K562 (cell line): ENCODE data around the gene MYADML2. TPM values are rescaled to one million over a fixed set of nuclear protein-coding genes. Genes with fewer than 3 reads are reported as not detected.
A peak's percentile ranks its signal among the peaks of the same experiment; 100 is the strongest.

ENCODE experiments used
- ATAC-seq: fragments of 200-7000 bp; cut with Tn5 transposase; 3 replicates; pipeline ENCODE4 v1.9.1; 2020; ENCODE audit warnings: moderate library complexity
- BruUV-seq: library from RNA; stranded (reverse); fragments of 400-500 nt; replicated peaks from 2 replicates; lab custom pipeline; 2021; lab: Mats Ljungman, UMichigan
- CTCF ChIA-PET: fragments of 300-600 bp; formaldehyde crosslinking; extraction: SDS; loops from one replicate; lab custom pipeline; 2021; ENCODE audit warnings: low intra/inter-chr PET ratio; lab: Yijun Ruan, JAX
- POLR2A ChIA-PET: fragments of 300-600, 350-650 bp; sonication (Branson Sonifier 250); formaldehyde crosslinking; extraction: SDS; loops from one replicate; lab custom pipeline; 2021; ENCODE audit warnings: antibody characterized with exemption, inconsistent platforms; lab: Yijun Ruan, JAX
- DNase-seq, 4 experiments: peaks; one replicate each; pipeline versions ENCODE4 v3.0.0 to v3.0.0-alpha.2; 2011 to 2018; ENCODE audit warnings: low spot score in 3 of 4, mixed read lengths in 3 of 4; ENCODE audit errors: extremely low read depth in 1 of 4
- FAIRE-seq: peaks from 2 replicates; lab custom pipeline; 2011; peaks lifted over from hg19 to GRCh38; lab: Jason Lieb, UNC
- H2AFZ ChIP-seq: 2 replicates; pipeline ENCODE4 v1.6.0; 2011; ENCODE audit warnings: low read depth, low read length, control low read depth, inconsistent platforms
- H3K27ac ChIP-seq: fragments of 200-600 bp; 3 replicates; pipeline ENCODE4 v1.8.0; 2011; ENCODE audit warnings: low read depth, mild to moderate bottlenecking, control low read depth, inconsistent platforms, low read length, moderate library complexity, mixed read lengths; ENCODE audit errors: extremely low read depth
- H3K27me3 ChIP-seq, 2 experiments: fragments of 300-600 bp in 1 of 2; 2 replicates in 1 of 2; 3 replicates in 1 of 2; pipeline versions ENCODE4 v1.6.0 to v1.8.0; 2011; ENCODE audit warnings: inconsistent platforms in 2 of 2, low read length in 2 of 2, mild to moderate bottlenecking in 1 of 2, mixed read lengths in 1 of 2, moderate library complexity in 1 of 2; ENCODE audit not compliant: control insufficient read depth in 2 of 2, insufficient read depth in 2 of 2
- H3K36me3 ChIP-seq: fragments of 300-600 bp; 3 replicates; pipeline ENCODE4 v1.8.0; 2011; ENCODE audit warnings: mild to moderate bottlenecking, low read length, inconsistent platforms; ENCODE audit not compliant: control insufficient read depth, insufficient read depth
- H3K4me1 ChIP-seq, 2 experiments: fragments of 200-600 bp in 1 of 2; replicated peaks in 1 of 2; 2 replicates in 1 of 2; 3 replicates in 1 of 2; pipeline versions ENCODE4 v1.5.1 to v1.8.0; 2011; ENCODE audit warnings: inconsistent platforms in 2 of 2, low read length in 2 of 2, mild to moderate bottlenecking in 1 of 2, mixed read lengths in 1 of 2, moderate library complexity in 1 of 2; ENCODE audit not compliant: control insufficient read depth in 2 of 2, insufficient read depth in 2 of 2
- H3K4me2 ChIP-seq: 2 replicates; pipeline ENCODE4 v1.6.1; 2011; ENCODE audit warnings: low read length, control low read depth, inconsistent platforms, mixed read lengths; ENCODE audit not compliant: insufficient read depth
- H3K4me3 ChIP-seq: fragments of 200-600 bp; sonication (generic), shearing (Covaris generic); 2 replicates; pipeline ENCODE4 v1.5.1; 2016; ENCODE audit warnings: control low read depth, inconsistent platforms
- H3K79me2 ChIP-seq: fragments of 200-600 bp; 3 replicates; pipeline ENCODE4 v1.8.0; 2011; ENCODE audit warnings: low read length, inconsistent platforms; ENCODE audit not compliant: control insufficient read depth, insufficient read depth
- H3K9ac ChIP-seq, 2 experiments: 2 replicates each; pipeline versions ENCODE4 v1.6.0 to v1.6.1; 2011; ENCODE audit warnings: low read depth in 2 of 2, low read length in 2 of 2, control low read depth in 1 of 2, inconsistent platforms in 1 of 2, mild to moderate bottlenecking in 1 of 2, mixed read lengths in 1 of 2; ENCODE audit not compliant: insufficient read depth in 1 of 2
- H3K9me1 ChIP-seq: one replicate; pipeline ENCODE4 v1.6.0; 2011; ENCODE audit warnings: inconsistent platforms, mild to moderate bottlenecking, low read length, moderate library complexity; ENCODE audit not compliant: control insufficient read depth, insufficient read depth
- H3K9me3 ChIP-seq: replicated peaks from 2 replicates; pipeline ENCODE4 v1.5.1; 2011; ENCODE audit warnings: low read depth, low read length, inconsistent platforms; ENCODE audit not compliant: control insufficient read depth, insufficient read depth
- H4K20me1 ChIP-seq: replicated peaks from 2 replicates; pipeline ENCODE4 v1.6.1; 2011; ENCODE audit warnings: low read length, inconsistent platforms, mixed read lengths; ENCODE audit not compliant: control insufficient read depth, insufficient read depth
- CXXC5 ChIP-seq: fragments of 250-450 bp; sonication (Bioruptor Pico); IDR thresholded peaks from 2 replicates; pipeline ENCODE4 v1.8.0; 2022; ENCODE audit warnings: inconsistent platforms, mild to moderate bottlenecking, moderate library complexity
- GABPB1 ChIP-seq: sonication (generic); formaldehyde crosslinking; IDR thresholded peaks from 2 replicates; pipeline ENCODE4 v1.8.0; 2022; ENCODE audit warnings: mild to moderate bottlenecking, missing genetic modification reagents
- HNRNPL ChIP-seq: fragments of 200-400 bp; formaldehyde crosslinking; IDR thresholded peaks from 2 replicates; pipeline ENCODE4 v1.6.1; 2017; ENCODE audit warnings: low read depth, mild to moderate bottlenecking, low read length
- MAZ ChIP-seq, 2 experiments: fragments of 450-650 bp in 1 of 2; sonication (generic) in 1 of 2; formaldehyde crosslinking; IDR thresholded peaks in 1 of 2; conservative IDR thresholded peaks in 1 of 2; 2 replicates each; pipeline versions ENCODE4 v1.4.0 to v1.5.0; 2020; ENCODE audit warnings: mild to moderate bottlenecking in 1 of 2, missing genetic modification reagents in 1 of 2
- MYNN ChIP-seq, 2 experiments: sonication (generic); formaldehyde crosslinking in 1 of 2; IDR thresholded peaks; 2 replicates each; pipeline versions ENCODE4 v1.5.0 to v1.6.1; 2016 to 2020; ENCODE audit warnings: antibody characterized with exemption in 1 of 2, missing genetic modification reagents in 1 of 2
- NCOA6 ChIP-seq: fragments of 450-650 bp; IDR thresholded peaks from 2 replicates; pipeline ENCODE4 v1.6.1; 2017; ENCODE audit warnings: mild to moderate bottlenecking
- NFIC ChIP-seq: fragments of 450-650 bp; IDR thresholded peaks from 2 replicates; pipeline ENCODE4 v1.6.1; 2017; ENCODE audit warnings: mild to moderate bottlenecking, inconsistent platforms
- NRF1 ChIP-seq, 2 experiments: fragments of 450-650 bp; IDR thresholded peaks in 1 of 2; conservative IDR thresholded peaks in 1 of 2; 2 replicates each; pipeline ENCODE4 v1.6.1; 2014; ENCODE audit warnings: mild to moderate bottlenecking in 2 of 2
- POLR2AphosphoS2 ChIP-seq: IDR thresholded peaks from 2 replicates; pipeline ENCODE4 v1.6.1; 2012; ENCODE audit warnings: low read length, improper control_type of control experiment
- POLR2B ChIP-seq: fragments of 450-650 bp; IDR thresholded peaks from 2 replicates; pipeline ENCODE4 v1.6.1; 2018; ENCODE audit warnings: low read depth; ENCODE audit not compliant: partially characterized antibody
- RB1 ChIP-seq: fragments of 450-650 bp; IDR thresholded peaks from 2 replicates; pipeline ENCODE4 v1.6.1; 2017; ENCODE audit warnings: low read depth, mild to moderate bottlenecking
- RBFOX2 ChIP-seq: fragments of 200-400 bp; formaldehyde crosslinking; IDR thresholded peaks from 2 replicates; pipeline ENCODE4 v1.6.1; 2017; ENCODE audit warnings: low read depth, mild to moderate bottlenecking, low read length, moderate library complexity
- RBM22 ChIP-seq: fragments of 200-400 bp; formaldehyde crosslinking; IDR thresholded peaks from 2 replicates; pipeline ENCODE4 v1.6.1; 2018; ENCODE audit warnings: low read length, low read depth; ENCODE audit not compliant: poor library complexity, severe bottlenecking
- ZC3H4 ChIP-seq: sonication (generic); formaldehyde crosslinking; IDR thresholded peaks from 2 replicates; pipeline ENCODE4 v1.9.0; 2021; ENCODE audit warnings: missing genetic modification reagents, borderline replicate concordance
- ZNF3 ChIP-seq: fragments of 250-450 bp; sonication (Bioruptor Pico); IDR thresholded peaks from 2 replicates; pipeline ENCODE4 v1.5.0; 2021; ENCODE audit warnings: mild to moderate bottlenecking, moderate library complexity
- WGBS: fragments of 100-300 bp; shearing (Covaris generic); methylation state at CpG from one replicate; pipeline ENCODE4 v1.1.6; 2016; ENCODE audit warnings: low coverage, mixed read lengths; ENCODE audit not compliant: insufficient coverage; ENCODE audit errors: missing lambda C conversion rate; 5-methylcytosine and 5-hydroxymethylcytosine counted together
- in situ Hi-C: fragments of 300-500 bp; cut with MboI; formaldehyde crosslinking; loops from 4 replicates; pipeline ENCODE4 v1.15.0; 2018; ENCODE audit warnings: inconsistent platforms, mixed read lengths
- intact Hi-C: fragments of 100-400 bp; cut with micrococcal nuclease; formaldehyde crosslinking; loops from 2 replicates; pipeline ENCODE4 v1.14.2; 2022
- polyA plus RNA-seq, 8 experiments: library from polyadenylated mRNA; depleted of rRNA in 4 of 8; stranded (reverse) in 5 of 8; unstranded in 3 of 8; fragments of >200 nt; fragmentation: Nextera tagmentation in 2 of 8; fragmentation: Illumina TruSeq in 1 of 8; extraction: Ambion mirVana in 2 of 8; extraction: Trizol in 1 of 8; gene quantifications; 2 replicates each; pipeline versions ENCODE4 v1.2.1 to v1.2.3, GENCODE V29; 2011 to 2014; ENCODE audit warnings: inconsistent platforms in 1 of 8, missing spikeins in 1 of 8
- total RNA-seq, 7 experiments: library from RNA; depleted of rRNA in 6 of 7; stranded (reverse); fragments of >200 nt in 6 of 7; fragmentation: Illumina TruSeq in 2 of 7; extraction: Trizol in 2 of 7; gene quantifications; 2 replicates each; pipeline versions ENCODE4 v1.2.1 to v1.2.3, GENCODE V29; 2011 to 2021; ENCODE audit warnings: low replicate concordance in 1 of 7
- TF ChIP-seq, protein P1 (sequence below): sonication (generic); formaldehyde crosslinking; IDR thresholded peaks from 2 replicates; pipeline ENCODE4 v1.8.0; 2022; ENCODE audit warnings: missing genetic modification reagents, mild to moderate bottlenecking, moderate library complexity, borderline replicate concordance
- TF ChIP-seq, protein P2 (sequence below): fragments of 200-400 bp; formaldehyde crosslinking; IDR thresholded peaks from 2 replicates; pipeline ENCODE4 v1.6.1; 2017; ENCODE audit warnings: mild to moderate bottlenecking, low read depth, low read length, moderate library complexity

Gene MYADML2
- total and polyA plus RNA-seq, 9 of the 15 experiments (the other 6 are each of a cell fraction or from before 2014, with no cell fraction given), result not detected

DNA sequence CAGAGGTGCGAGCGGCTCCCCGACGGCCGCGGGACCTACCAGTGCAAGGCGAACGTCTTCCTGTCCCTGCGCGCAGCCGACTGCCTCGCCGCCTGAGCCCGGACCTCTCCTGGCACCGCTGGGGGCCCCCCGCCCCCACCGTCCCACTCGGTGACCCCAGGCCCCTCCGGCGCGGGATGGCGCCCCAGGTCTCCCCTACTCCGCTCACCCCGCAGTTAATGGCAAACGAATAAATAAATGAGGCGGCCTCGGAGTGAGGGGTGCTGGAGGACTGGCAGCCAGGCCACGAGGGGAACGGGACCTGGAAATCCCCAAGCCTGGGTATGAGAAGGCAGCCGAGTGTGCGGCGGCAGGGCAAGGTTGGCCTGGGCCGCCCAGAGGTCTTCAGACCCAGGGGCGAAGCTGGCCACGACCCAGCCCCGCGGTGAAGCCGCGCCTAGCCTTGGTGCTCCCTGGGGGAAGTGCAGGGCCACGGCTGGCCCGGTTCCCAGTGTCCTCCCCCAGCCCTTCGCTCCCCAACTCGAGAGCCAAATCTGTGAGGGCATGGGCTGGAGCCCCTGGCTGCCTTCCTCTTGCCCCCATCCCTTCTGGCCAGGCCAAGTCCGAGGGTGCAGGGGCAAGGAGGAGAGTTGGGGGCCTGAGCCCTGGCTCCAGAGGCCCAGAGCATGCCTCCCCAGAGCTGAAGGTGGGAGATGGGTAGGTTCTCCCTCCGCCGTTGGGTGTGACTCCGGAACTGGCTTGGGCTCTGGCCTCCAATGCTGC lies 44.2 kb downstream of the MYADML2 start:
- Histone ChIP-seq H3K9ac (peak overlapping the region in 1 of 2 experiments; percentile 89; a peak in 3 of 4 replicates), H3K9me3 (no peaks in the 10 kb centered on the region), H3K36me3 (peaks cover 74% of the 10 kb centered on the region; the same call in 2 of the 3 replicates), H3K9me1 (no peaks in the 10 kb centered on the region), H3K79me2 (no peaks in the 10 kb centered on the region), H3K4me2 (no peak overlapping the region), H2AFZ (no peak overlapping the region), H3K27ac (peak overlapping the region; percentile 27; the same call in 1 of the 3 replicates), H3K4me1 (peaks cover 10 to 91% of the 10 kb centered on the region in 2 experiments), H3K4me3 (peak overlapping the region; percentile 32; the same call in 1 of the 2 replicates), H3K27me3 (no peaks in the 10 kb centered on the region), H4K20me1 (peaks cover 9% of the 10 kb centered on the region; the same call in 1 of the 2 replicates)
- ChIA-PET POLR2A (interaction anchor here (0.6 to 1.7 kb wide), 6 partner anchors 9 to 69 kb away, joined by 3 to 10 read pairs (median 4); partner anchors contain the start of gene PCYT2), CTCF (no interaction called here)
- BruUV-seq, result no TSS peak
- intact Hi-C loops (no loop called here), in situ Hi-C loops (no loop called here)
- FAIRE-seq (no peak), ATAC-seq (peak; percentile 43), DNase-seq (peak in 2 of 4 experiments; percentile 19 to 39)
- WGBS, result 26% methylated on average over 33 of the region's 47 CpGs
- TF ChIP-seq NFIC, result peak; percentile 61
- TF ChIP-seq ZNF3 (CRISPR knock-in tag), result 0 out of 2 replicates have a peak, but pooled peaks have one; percentile 59
- 0 out of 2 replicates have a peak, but pooled peaks have one; percentile 10 for TF ChIP-seq RB1
- TF ChIP-seq POLR2AphosphoS2, result peak; percentile 29; the same call in 1 of the 2 replicates
- peak; percentile 40 for TF ChIP-seq POLR2B
- peak; percentile 47 for TF ChIP-seq MYNN (IDR thresholded peaks at IDR 0.05)
- no peak for TF ChIP-seq MYNN (CRISPR knock-in tag; IDR thresholded peaks at IDR 0.05)
- TF ChIP-seq RBFOX2, result peak; percentile 65
- peak; percentile 14; the same call in 1 of the 2 replicates for TF ChIP-seq CXXC5 (CRISPR knock-in tag)
- TF ChIP-seq, protein P1, sequence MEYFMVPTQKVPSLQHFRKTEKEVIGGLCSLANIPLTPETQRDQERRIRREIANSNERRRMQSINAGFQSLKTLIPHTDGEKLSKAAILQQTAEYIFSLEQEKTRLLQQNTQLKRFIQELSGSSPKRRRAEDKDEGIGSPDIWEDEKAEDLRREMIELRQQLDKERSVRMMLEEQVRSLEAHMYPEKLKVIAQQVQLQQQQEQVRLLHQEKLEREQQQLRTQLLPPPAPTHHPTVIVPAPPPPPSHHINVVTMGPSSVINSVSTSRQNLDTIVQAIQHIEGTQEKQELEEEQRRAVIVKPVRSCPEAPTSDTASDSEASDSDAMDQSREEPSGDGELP (CRISPR knock-in tag), result no peak
- peak; percentile 0 to 6; a peak in 1 of 4 replicates for TF ChIP-seq MAZ (CRISPR knock-in tag; conservative IDR thresholded peaks at IDR 0.05 in 1 of 2, IDR thresholded peaks at IDR 0.05 in 1 of 2)
- TF ChIP-seq, protein P2, sequence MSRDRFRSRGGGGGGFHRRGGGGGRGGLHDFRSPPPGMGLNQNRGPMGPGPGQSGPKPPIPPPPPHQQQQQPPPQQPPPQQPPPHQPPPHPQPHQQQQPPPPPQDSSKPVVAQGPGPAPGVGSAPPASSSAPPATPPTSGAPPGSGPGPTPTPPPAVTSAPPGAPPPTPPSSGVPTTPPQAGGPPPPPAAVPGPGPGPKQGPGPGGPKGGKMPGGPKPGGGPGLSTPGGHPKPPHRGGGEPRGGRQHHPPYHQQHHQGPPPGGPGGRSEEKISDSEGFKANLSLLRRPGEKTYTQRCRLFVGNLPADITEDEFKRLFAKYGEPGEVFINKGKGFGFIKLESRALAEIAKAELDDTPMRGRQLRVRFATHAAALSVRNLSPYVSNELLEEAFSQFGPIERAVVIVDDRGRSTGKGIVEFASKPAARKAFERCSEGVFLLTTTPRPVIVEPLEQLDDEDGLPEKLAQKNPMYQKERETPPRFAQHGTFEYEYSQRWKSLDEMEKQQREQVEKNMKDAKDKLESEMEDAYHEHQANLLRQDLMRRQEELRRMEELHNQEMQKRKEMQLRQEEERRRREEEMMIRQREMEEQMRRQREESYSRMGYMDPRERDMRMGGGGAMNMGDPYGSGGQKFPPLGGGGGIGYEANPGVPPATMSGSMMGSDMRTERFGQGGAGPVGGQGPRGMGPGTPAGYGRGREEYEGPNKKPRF, result no peak
- TF ChIP-seq ZC3H4 (CRISPR knock-in tag), result no peak
- TF ChIP-seq HNRNPL, result 0 out of 2 replicates have a peak, but pooled peaks have one; percentile 6
- TF ChIP-seq RBM22, result peak; percentile 77
- TF ChIP-seq NCOA6, result no peak
- 0 out of 4 replicates have a peak, but pooled peaks of 1 of the 2 experiments have one; percentile 19 for TF ChIP-seq NRF1 (conservative IDR thresholded peaks at IDR 0.05 in 1 of 2, IDR thresholded peaks at IDR 0.05 in 1 of 2)
- peak; percentile 43; the same call in 1 of the 2 replicates for TF ChIP-seq GABPB1
